BJ (cell line): ENCODE results near the gene CHD9. TPM values are rescaled to one million over a fixed set of nuclear protein-coding genes. Genes with fewer than 3 reads are reported as not detected.

ENCODE experiments used
- CTCF ChIA-PET: fragments of 350-600 bp; formaldehyde crosslinking; extraction: SDS; loops from one replicate; lab custom pipeline; 2021; ENCODE audit warnings: antibody characterized with exemption, inconsistent platforms; lab: Yijun Ruan, JAX
- POLR2A ChIA-PET: fragments of 300-600 bp; sonication (Branson Sonifier 250); formaldehyde crosslinking; extraction: SDS; loops from one replicate; lab custom pipeline; 2021; ENCODE audit warnings: antibody characterized with exemption; lab: Charles Lee
- DNase-seq: peaks from one replicate; pipeline ENCODE4 v3.0.0-alpha.2; 2011; ENCODE audit warnings: low read depth
- H3K27me3 ChIP-seq: 2 replicates; pipeline ENCODE4 v1.6.0; 2011; ENCODE audit warnings: low read length; ENCODE audit not compliant: control insufficient read depth, insufficient read depth
- H3K36me3 ChIP-seq: 2 replicates; pipeline ENCODE4 v1.5.1; 2011; ENCODE audit warnings: low read length; ENCODE audit not compliant: control insufficient read depth, insufficient read depth
- H3K4me3 ChIP-seq: 2 replicates; pipeline ENCODE4 v1.5.1; 2011; ENCODE audit warnings: low read depth, mild to moderate bottlenecking, control low read depth, low read length
- polyA plus RNA-seq: library from polyadenylated mRNA; depleted of rRNA; stranded (reverse); fragments of >200 nt; gene quantifications from 2 replicates; pipeline ENCODE4 v1.2.3, GENCODE V29; 2011; rRNA removed
- small RNA-seq: library from RNA; depleted of rRNA; stranded (forward); fragments of <200 nt; gene quantifications from one replicate; pipeline ENCODE3, GENCODE V24; 2012; ENCODE audit warnings: low replicate concordance, low read depth; ENCODE audit not compliant: insufficient read length
- TF ChIP-seq, protein P1 (sequence below): IDR thresholded peaks from 2 replicates; pipeline ENCODE4 v1.5.1; 2011; ENCODE audit warnings: low read depth, mild to moderate bottlenecking, control low read depth, inconsistent platforms, low read length, moderate library complexity; ENCODE audit not compliant: insufficient read depth

Gene CHD9
- polyA plus RNA-seq, 1 experiment = 13.1 TPM

DNA sequence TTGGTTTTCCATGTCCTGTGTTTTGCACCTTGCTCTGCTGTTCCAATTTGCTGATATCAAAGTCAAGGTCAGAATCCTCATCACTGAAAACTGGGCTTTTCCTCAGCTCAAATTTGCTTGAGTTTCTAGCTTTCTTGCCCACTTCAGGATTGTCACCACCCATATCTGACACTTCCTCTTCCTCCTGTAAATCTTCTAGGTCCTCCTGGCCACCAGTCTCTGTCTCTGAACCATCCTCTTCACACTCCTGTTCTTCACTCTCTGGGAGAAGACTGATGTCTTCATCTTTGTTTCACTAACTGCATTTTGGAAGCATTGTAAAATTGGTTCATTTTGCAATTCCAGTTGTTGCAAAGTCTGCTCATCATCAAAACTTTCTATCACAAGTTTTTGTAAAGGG is 316.0 kb downstream of the CHD9 start:
- DNase-seq = no peak
- Histone ChIP-seq H3K36me3 (no peaks in the 10 kb centered on the region), H3K27me3 (peaks cover 18% of the 10 kb centered on the region), H3K4me3 (no peak overlapping the region)
- ChIA-PET CTCF (no interaction called here), POLR2A (no interaction called here)
- TF ChIP-seq, protein P1, sequence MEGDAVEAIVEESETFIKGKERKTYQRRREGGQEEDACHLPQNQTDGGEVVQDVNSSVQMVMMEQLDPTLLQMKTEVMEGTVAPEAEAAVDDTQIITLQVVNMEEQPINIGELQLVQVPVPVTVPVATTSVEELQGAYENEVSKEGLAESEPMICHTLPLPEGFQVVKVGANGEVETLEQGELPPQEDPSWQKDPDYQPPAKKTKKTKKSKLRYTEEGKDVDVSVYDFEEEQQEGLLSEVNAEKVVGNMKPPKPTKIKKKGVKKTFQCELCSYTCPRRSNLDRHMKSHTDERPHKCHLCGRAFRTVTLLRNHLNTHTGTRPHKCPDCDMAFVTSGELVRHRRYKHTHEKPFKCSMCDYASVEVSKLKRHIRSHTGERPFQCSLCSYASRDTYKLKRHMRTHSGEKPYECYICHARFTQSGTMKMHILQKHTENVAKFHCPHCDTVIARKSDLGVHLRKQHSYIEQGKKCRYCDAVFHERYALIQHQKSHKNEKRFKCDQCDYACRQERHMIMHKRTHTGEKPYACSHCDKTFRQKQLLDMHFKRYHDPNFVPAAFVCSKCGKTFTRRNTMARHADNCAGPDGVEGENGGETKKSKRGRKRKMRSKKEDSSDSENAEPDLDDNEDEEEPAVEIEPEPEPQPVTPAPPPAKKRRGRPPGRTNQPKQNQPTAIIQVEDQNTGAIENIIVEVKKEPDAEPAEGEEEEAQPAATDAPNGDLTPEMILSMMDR = no peak

DNA sequence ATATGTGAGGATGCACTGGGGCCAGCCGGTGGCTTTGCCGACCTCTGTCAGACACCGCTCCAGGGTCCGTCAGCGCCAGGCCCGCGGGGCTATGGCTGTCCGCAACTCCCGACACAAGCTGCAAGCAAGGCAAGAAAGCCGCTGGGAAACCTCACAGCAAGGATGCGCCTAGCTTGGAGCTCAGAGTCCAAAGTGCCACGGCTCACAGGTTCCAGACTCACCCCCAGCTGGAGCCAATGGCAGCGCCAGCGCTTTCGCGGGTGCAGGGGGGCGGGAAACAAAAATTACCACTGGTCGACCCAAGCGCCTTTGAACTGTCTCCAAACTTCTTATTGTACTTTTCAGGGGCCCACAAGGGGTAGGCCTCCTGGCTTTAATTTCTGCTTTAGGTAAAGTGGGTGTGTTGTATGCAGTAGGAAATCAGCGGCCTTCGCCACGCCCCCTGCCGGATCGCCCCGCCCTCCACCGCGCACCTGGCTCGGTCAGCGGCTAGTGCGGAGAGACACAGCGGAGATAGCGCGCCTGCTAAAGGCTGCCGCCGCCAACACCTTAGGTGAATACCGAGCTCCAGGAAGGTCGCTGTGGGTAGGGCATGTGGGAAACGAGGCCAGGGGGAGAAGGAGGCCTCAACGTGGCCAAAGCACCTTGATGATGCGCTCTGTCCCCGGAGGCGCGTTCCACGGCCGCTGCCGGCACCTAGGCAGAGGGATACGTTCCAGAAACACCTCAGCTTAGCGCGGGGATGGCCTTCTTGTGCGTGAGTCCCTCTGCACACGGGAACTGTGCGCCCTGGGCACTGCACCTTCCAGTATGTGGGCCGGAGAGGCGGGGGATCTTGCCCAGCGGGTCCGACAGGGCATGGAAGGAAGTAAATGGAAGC is 318.4 kb downstream of the CHD9 start:
- DNase-seq = no peak
- no peaks in the 10 kb centered on the region for H3K36me3 ChIP-seq
- H3K27me3 ChIP-seq = peaks cover 18% of the 10 kb centered on the region
- POLR2A ChIA-PET = no interaction called here
- CTCF ChIA-PET = interaction anchor here (0.8 to 1.0 kb wide), 2 partner anchors 17 to 18 kb away, joined by 3 to 4 read pairs; no protein-coding TSS in a partner anchor
- H3K4me3 ChIP-seq = no peak overlapping the region
- TF ChIP-seq, protein P1 = no peak

DNA sequence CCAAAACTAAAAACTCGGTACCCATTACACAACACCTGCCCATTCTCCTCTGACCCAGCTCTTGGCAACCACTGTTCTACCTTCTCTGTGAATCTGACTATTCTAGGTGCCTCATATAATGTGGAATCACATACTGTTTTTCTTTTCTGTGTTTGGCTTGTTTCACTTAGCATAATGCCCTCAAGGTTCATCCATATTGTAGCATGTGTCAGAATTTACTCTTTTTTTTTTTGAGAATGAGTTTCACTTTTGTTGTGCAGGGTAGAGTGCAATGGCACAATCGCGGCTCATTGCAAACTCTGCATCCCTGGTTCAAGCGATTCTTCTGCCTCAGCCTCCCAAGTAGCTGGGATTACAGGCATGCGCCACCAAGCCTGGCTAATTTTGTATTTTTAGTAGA is 320.0 kb downstream of the CHD9 start:
- ChIA-PET POLR2A (no interaction called here), CTCF (no interaction called here)
- TF ChIP-seq, protein P1 = no peak
- no peaks in the 10 kb centered on the region for H3K36me3 ChIP-seq
- H3K27me3 ChIP-seq = peaks cover 18% of the 10 kb centered on the region
- H3K4me3 ChIP-seq = no peak overlapping the region
- no peak for DNase-seq

DNA sequence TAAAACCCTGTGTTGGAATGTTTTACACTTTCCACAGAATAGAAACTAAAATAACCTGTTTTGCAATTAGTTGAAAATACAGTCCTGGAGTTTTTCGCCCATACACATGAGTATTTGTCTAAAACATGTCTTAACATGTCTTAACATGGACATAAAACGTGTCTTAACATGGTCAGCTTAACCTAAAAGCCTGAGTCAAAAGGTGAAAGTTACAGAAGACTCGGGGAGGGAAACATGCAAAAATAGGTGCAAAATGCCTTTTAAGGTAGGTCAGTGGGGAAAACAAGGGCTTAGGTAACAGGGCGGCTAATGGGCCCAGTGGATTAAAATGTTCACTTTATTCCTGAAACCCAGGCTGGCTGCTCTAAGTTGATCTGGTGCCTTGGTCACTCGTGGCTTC is 323.3 kb downstream of the CHD9 start:
- Histone ChIP-seq H3K27me3 (peaks cover 5% of the 10 kb centered on the region), H3K36me3 (no peaks in the 10 kb centered on the region), H3K4me3 (no peak overlapping the region)
- ChIA-PET POLR2A (no interaction called here), CTCF (no interaction called here)
- TF ChIP-seq, protein P1 = no peak
- no peak for DNase-seq

Small RNAs within 50 kb of the gene (small RNA-seq; reads per million reads assigned to genes)
- gene RF01210 (not detected), gene RNA5SP427 (not detected)

Other genes with a start within 250 kb of the CHD9 start
- gene CHD9NB, start 2.1 kb upstream of the CHD9 start, polyA plus RNA-seq = 0.71 and 0.78 TPM in 2 replicates